GM23248 (cell line): Measurements from ENCODE around the gene GPR42. TPM values are rescaled to one million over a fixed set of nuclear protein-coding genes. Genes with fewer than 3 reads are reported as not detected.

Experiments used
- DNase-seq: peaks from one replicate; pipeline ENCODE4 v3.0.0-alpha.2; 2015
- H2AFZ ChIP-seq: fragments of 200-600 bp; sonication (generic); 2 replicates; pipeline ENCODE4 v1.6.1; 2016; ENCODE audit warnings: antibody characterized with exemption
- H3F3A ChIP-seq: fragments of 200-600 bp; sonication (generic); 2 replicates; pipeline ENCODE4 v1.6.1; 2016; ENCODE audit warnings: mild to moderate bottlenecking, antibody characterized with exemption, mixed run types; ENCODE audit not compliant: insufficient read depth
- H3K27ac ChIP-seq: fragments of 200-600 bp; sonication (generic); 2 replicates; pipeline ENCODE4 v1.5.1; 2016; ENCODE audit warnings: mild to moderate bottlenecking
- H3K27me3 ChIP-seq: fragments of 200-600 bp; sonication (generic); replicated peaks from 2 replicates; pipeline ENCODE4 v1.6.1; 2016; ENCODE audit warnings: mild to moderate bottlenecking; ENCODE audit not compliant: insufficient read depth
- H3K36me3 ChIP-seq: fragments of 200-600 bp; sonication (generic); 2 replicates; pipeline ENCODE4 v1.6.1; 2016; ENCODE audit warnings: low read depth, mild to moderate bottlenecking
- H3K4me1 ChIP-seq: fragments of 200-600 bp; sonication (generic); 2 replicates; pipeline ENCODE4 v1.6.1; 2016; ENCODE audit warnings: mild to moderate bottlenecking; ENCODE audit not compliant: insufficient read depth
- H3K4me2 ChIP-seq: fragments of 200-600 bp; sonication (generic); one replicate; pipeline ENCODE4 v1.6.1; 2016; ENCODE audit warnings: mild to moderate bottlenecking; ENCODE audit not compliant: unreplicated experiment
- H3K4me3 ChIP-seq: fragments of 200-600 bp; sonication (generic); 2 replicates; pipeline ENCODE4 v1.5.1; 2016; ENCODE audit warnings: mild to moderate bottlenecking
- H3K79me2 ChIP-seq: fragments of 200-600 bp; sonication (generic); 2 replicates; pipeline ENCODE4 v1.6.1; 2016; ENCODE audit warnings: mild to moderate bottlenecking; ENCODE audit not compliant: insufficient read depth
- H3K9ac ChIP-seq: fragments of 200-600 bp; sonication (generic); 2 replicates; pipeline ENCODE4 v1.6.1; 2016; ENCODE audit warnings: mild to moderate bottlenecking
- H3K9me2 ChIP-seq: fragments of 200-600 bp; sonication (generic); 2 replicates; pipeline ENCODE4 v1.6.1; 2016; ENCODE audit warnings: mixed run types, mild to moderate bottlenecking, moderate library complexity; ENCODE audit not compliant: insufficient read depth
- H3K9me3 ChIP-seq: fragments of 200-600 bp; sonication (generic); one replicate; pipeline ENCODE4 v1.6.1; 2017; ENCODE audit warnings: low read depth
- H4K20me1 ChIP-seq: fragments of 200-600 bp; sonication (generic); 2 replicates; pipeline ENCODE4 v1.6.0; 2016; ENCODE audit not compliant: insufficient read depth
- EZH2 ChIP-seq: fragments of 200-600 bp; sonication (generic); IDR thresholded peaks from 2 replicates; pipeline ENCODE4 v1.6.1; 2018; ENCODE audit warnings: antibody characterized with exemption, mild to moderate bottlenecking; ENCODE audit not compliant: insufficient read depth, poor library complexity, severe bottlenecking
- EZH2phosphoT487 ChIP-seq: fragments of 200-600 bp; sonication (generic); IDR thresholded peaks from 2 replicates; pipeline ENCODE4 v1.6.1; 2018; ENCODE audit warnings: antibody characterized with exemption, moderate library complexity, mild to moderate bottlenecking, low read depth; ENCODE audit not compliant: insufficient read depth
- WGBS, 2 experiments: methylation state at CpG; one replicate each; pipeline ENCODE4 v1.1.6; 2015 to 2017; ENCODE audit warnings: low lambda C conversion rate in 2 of 2, low coverage in 1 of 2; ENCODE audit errors: missing lambda C conversion rate in 2 of 2; 5-methylcytosine and 5-hydroxymethylcytosine counted together
- in situ Hi-C: fragments of 300-500 bp; cut with MboI; formaldehyde crosslinking; loops from 2 replicates; pipeline ENCODE4 v1.15.0; 2020
- polyA plus RNA-seq: library from polyadenylated mRNA; unstranded; fragments of >200 nt; fragmentation: Nextera tagmentation; extraction: Ambion mirVana; gene quantifications from 2 replicates; pipeline ENCODE4 v1.2.1, GENCODE V29; 2016
- total RNA-seq: library from RNA; depleted of rRNA; stranded (reverse); fragments of >200 nt; shearing (Covaris generic); gene quantifications from 2 replicates; pipeline ENCODE4 v1.2.3, GENCODE V29; 2014

The GPR42 gene
- total and polyA plus RNA-seq, 2 experiments from 2014 or later, result not detected

- Histone ChIP-seq H4K20me1 (no peaks in the 10 kb centered on the region), H3K27ac (no peak overlapping the region), H3K4me3 (no peak overlapping the region), H3K36me3 (no peaks in the 10 kb centered on the region), H2AFZ (no peak overlapping the region), H3K79me2 (no peaks in the 10 kb centered on the region), H3K4me1 (no peaks in the 10 kb centered on the region), H3K4me2 (no peak overlapping the region), H3K27me3 (peaks cover 7% of the 10 kb centered on the region), H3K9ac (no peak overlapping the region), H3K9me2 (no peaks in the 10 kb centered on the region), H3K9me3 (no peaks in the 10 kb centered on the region), H3F3A (no peaks in the 10 kb centered on the region)
- DNase-seq, result no peak
- in situ Hi-C loops, result no loop called here
- TF ChIP-seq EZH2 (no peak), EZH2phosphoT487 (no peak)
- 51 to 55% methylated on average over 7 of the region's 7 CpGs for WGBS, 2 experiments
Observed at GRCh38 chr19:35347930-35348298, 23.0 kb upstream of the GPR42 start.

GRCh38 chr19:35348911-35349611 is 21.8 kb upstream of the GPR42 start:
- Histone ChIP-seq H2AFZ (no peak overlapping the region), H3K27me3 (peaks cover 11% of the 10 kb centered on the region), H3K9me3 (no peaks in the 10 kb centered on the region), H3K4me3 (no peak overlapping the region), H3K9me2 (no peaks in the 10 kb centered on the region), H3K9ac (no peak overlapping the region), H3K27ac (no peak overlapping the region), H3K4me1 (no peaks in the 10 kb centered on the region), H3F3A (no peaks in the 10 kb centered on the region), H3K79me2 (no peaks in the 10 kb centered on the region), H3K36me3 (no peaks in the 10 kb centered on the region), H4K20me1 (no peaks in the 10 kb centered on the region), H3K4me2 (no peak overlapping the region)
- in situ Hi-C loops, result no loop called here
- no peak for TF ChIP-seq EZH2
- no peak for TF ChIP-seq EZH2phosphoT487
- 63 to 64% methylated on average over 18 of the region's 18 CpGs for WGBS, 2 experiments
- DNase-seq, result no peak

- TF ChIP-seq EZH2, result no peak
- no peak for TF ChIP-seq EZH2phosphoT487
- Histone ChIP-seq H3K4me3 (no peak overlapping the region), H3K4me2 (no peak overlapping the region), H3K36me3 (no peaks in the 10 kb centered on the region), H3F3A (no peaks in the 10 kb centered on the region), H3K27ac (no peak overlapping the region), H3K4me1 (no peaks in the 10 kb centered on the region), H3K27me3 (peaks cover 11% of the 10 kb centered on the region), H2AFZ (no peak overlapping the region), H4K20me1 (no peaks in the 10 kb centered on the region), H3K9me3 (no peaks in the 10 kb centered on the region), H3K9me2 (no peaks in the 10 kb centered on the region), H3K79me2 (no peaks in the 10 kb centered on the region), H3K9ac (no peak overlapping the region)
- WGBS, 2 experiments, result 49 to 54% methylated on average over 16 to 17 of the region's 17 CpGs
- in situ Hi-C loops, result loop anchor here (10.0 kb wide), 1 partner anchor 145 kb away; the partner anchor contains the start of gene KRTDAP
- DNase-seq, result no peak
Observed at GRCh38 chr19:35349614-35350521, 21.0 kb upstream of the GPR42 start.

GRCh38 chr19:35350591-35350990 is 20.3 kb upstream of the GPR42 start:
- Histone ChIP-seq H2AFZ (no peak overlapping the region), H3K27me3 (peaks cover 11% of the 10 kb centered on the region), H3F3A (no peaks in the 10 kb centered on the region), H3K9me2 (no peaks in the 10 kb centered on the region), H3K4me2 (no peak overlapping the region), H3K27ac (no peak overlapping the region), H3K36me3 (no peaks in the 10 kb centered on the region), H4K20me1 (no peaks in the 10 kb centered on the region), H3K9ac (no peak overlapping the region), H3K4me3 (no peak overlapping the region), H3K9me3 (no peaks in the 10 kb centered on the region), H3K79me2 (no peaks in the 10 kb centered on the region), H3K4me1 (no peaks in the 10 kb centered on the region)
- in situ Hi-C loops, result loop anchor here (10.0 kb wide), 1 partner anchor 144 kb away; the partner anchor contains the start of gene KRTDAP
- 46 to 47% methylated on average over 4 to 7 of the region's 7 CpGs for WGBS, 2 experiments
- no peak for DNase-seq
- TF ChIP-seq EZH2phosphoT487, result no peak
- no peak for TF ChIP-seq EZH2
